ENCODE results near the gene TMEM233. TPM values are rescaled to one million over a fixed set of nuclear protein-coding genes. Genes with fewer than 3 reads are reported as not detected.

Gene TMEM233
- total and polyA plus RNA-seq, 9 of the 15 experiments (the other 6 are each of a cell fraction or from before 2014, with no cell fraction given), result 0.04 to 0.17 (median 0.07) TPM; not detected in 2

- TF ChIP-seq TFE3 (CRISPR knock-in tag; IDR thresholded peaks at IDR 0.05) (no peak), PML (IDR thresholded peaks at IDR 0.05; ENCODE audit: low read length) (peak; percentile 11; the same call in 1 of the 2 replicates), FOXM1 (IDR thresholded peaks at IDR 0.05; ENCODE audit: low read depth) (no peak), FOXM1 (CRISPR knock-in tag; IDR thresholded peaks at IDR 0.05; ENCODE audit: low read depth) (no peak), TAF1 (IDR thresholded peaks at IDR 0.05; ENCODE audit: control insufficient read depth, extremely low read depth, insufficient read depth, low read length, severe bottlenecking) (peak; percentile 6), JUND (IDR thresholded peaks at IDR 0.05; ENCODE audit: borderline replicate concordance, low read depth, low read length) (no peak), JUND (tag; IDR thresholded peaks at IDR 0.05; ENCODE audit: borderline replicate concordance, low read depth, low read length) (0 out of 3 replicates have a peak, but pooled peaks have one; percentile 13), SETDB1 (IDR thresholded peaks at IDR 0.05; ENCODE audit: low read length) (no peak)
Measured at GRCh38 chr12:119669744-119670472, 76.3 kb downstream of the TMEM233 start (continued).

- H4K20me1 ChIP-seq (replicated peaks; ENCODE audit: control insufficient read depth, insufficient read depth, low read length), result no peaks in the 10 kb centered on the region
- H2AFZ ChIP-seq (ENCODE audit: low read depth, low read length), result no peak overlapping the region
- WGBS (ENCODE audit: insufficient coverage, low coverage, missing lambda C conversion rate), result 16% methylated on average over 3 of the region's 3 CpGs
- peak overlapping the region in 1 of 2 experiments; percentile 100; a peak in 2 of 4 replicates for H3K9ac ChIP-seq (ENCODE audit: insufficient read depth in 1 of 2, low read depth in 2 of 2, low read length in 2 of 2)
- DNase-seq (ENCODE audit: extremely low read depth in 1 of 4, low spot score in 3 of 4) (no peak), FAIRE-seq (no peak), ATAC-seq (no peak)
- intact Hi-C loops (cut with micrococcal nuclease) (no loop called here), in situ Hi-C loops (cut with MboI) (no loop called here)
- H3K27ac ChIP-seq (ENCODE audit: extremely low read depth, low read depth, low read length), result peak overlapping the region; percentile 86
- H3K27me3 ChIP-seq (ENCODE audit: control insufficient read depth in 2 of 2, insufficient read depth in 2 of 2, low read length in 2 of 2), result no peaks in the 10 kb centered on the region
- H3K36me3 ChIP-seq (ENCODE audit: control insufficient read depth, insufficient read depth, low read length), result peaks cover 66% of the 10 kb centered on the region
- POLR2A ChIA-PET, result interaction anchor here (1.3 to 4.1 kb wide), 2 partner anchors 10 to 475 kb away, joined by 4 to 44 read pairs; no protein-coding TSS in a partner anchor
- CTCF ChIA-PET (ENCODE audit: low intra/inter-chr PET ratio), result no interaction called here
- peak overlapping the region; percentile 98 for H3K4me2 ChIP-seq (ENCODE audit: insufficient read depth, low read length)
- no peaks in the 10 kb centered on the region for H3K9me1 ChIP-seq (ENCODE audit: control insufficient read depth, insufficient read depth, low read length)
- no TSS peak for BruUV-seq (replicated peaks)
- peaks cover 77% of the 10 kb centered on the region for H3K79me2 ChIP-seq (ENCODE audit: control insufficient read depth, insufficient read depth, low read length)
- H3K4me1 ChIP-seq (replicated peaks in 1 of 2; ENCODE audit: control insufficient read depth in 2 of 2, insufficient read depth in 2 of 2, low read length in 2 of 2), result peaks cover 20 to 46% of the 10 kb centered on the region in 2 experiments
- no peaks in the 10 kb centered on the region for H3K9me3 ChIP-seq (replicated peaks; ENCODE audit: control insufficient read depth, insufficient read depth, low read depth, low read length)
- peak overlapping the region; percentile 81 for H3K4me3 ChIP-seq
- TF ChIP-seq ZNF696 (CRISPR knock-in tag; conservative IDR thresholded peaks at IDR 0.05) (no peak), ZNF507 (tag; conservative IDR thresholded peaks at IDR 0.05) (no peak), ATF7 (IDR thresholded peaks at IDR 0.05) (0 out of 2 replicates have a peak, but pooled peaks have one; percentile 10), KDM5B (IDR thresholded peaks at IDR 0.05; ENCODE audit: insufficient replicate concordance, low read depth, low read length) (no peak), MEIS2 (IDR thresholded peaks at IDR 0.05; ENCODE audit: partially characterized antibody) (peak; percentile 92)
- TF ChIP-seq, protein P1, sequence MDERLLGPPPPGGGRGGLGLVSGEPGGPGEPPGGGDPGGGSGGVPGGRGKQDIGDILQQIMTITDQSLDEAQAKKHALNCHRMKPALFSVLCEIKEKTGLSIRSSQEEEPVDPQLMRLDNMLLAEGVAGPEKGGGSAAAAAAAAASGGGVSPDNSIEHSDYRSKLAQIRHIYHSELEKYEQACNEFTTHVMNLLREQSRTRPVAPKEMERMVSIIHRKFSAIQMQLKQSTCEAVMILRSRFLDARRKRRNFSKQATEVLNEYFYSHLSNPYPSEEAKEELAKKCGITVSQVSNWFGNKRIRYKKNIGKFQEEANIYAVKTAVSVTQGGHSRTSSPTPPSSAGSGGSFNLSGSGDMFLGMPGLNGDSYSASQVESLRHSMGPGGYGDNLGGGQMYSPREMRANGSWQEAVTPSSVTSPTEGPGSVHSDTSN (CRISPR knock-in tag; IDR thresholded peaks at IDR 0.05; ENCODE audit: low read depth), result no peak
- TF ChIP-seq, protein P1 (tag; conservative IDR thresholded peaks at IDR 0.05; ENCODE audit: low read depth), result peak; percentile 75
- TF ChIP-seq, protein P2, sequence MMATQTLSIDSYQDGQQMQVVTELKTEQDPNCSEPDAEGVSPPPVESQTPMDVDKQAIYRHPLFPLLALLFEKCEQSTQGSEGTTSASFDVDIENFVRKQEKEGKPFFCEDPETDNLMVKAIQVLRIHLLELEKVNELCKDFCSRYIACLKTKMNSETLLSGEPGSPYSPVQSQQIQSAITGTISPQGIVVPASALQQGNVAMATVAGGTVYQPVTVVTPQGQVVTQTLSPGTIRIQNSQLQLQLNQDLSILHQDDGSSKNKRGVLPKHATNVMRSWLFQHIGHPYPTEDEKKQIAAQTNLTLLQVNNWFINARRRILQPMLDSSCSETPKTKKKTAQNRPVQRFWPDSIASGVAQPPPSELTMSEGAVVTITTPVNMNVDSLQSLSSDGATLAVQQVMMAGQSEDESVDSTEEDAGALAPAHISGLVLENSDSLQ (IDR thresholded peaks at IDR 0.05), result peak; percentile 76
Measured at GRCh38 chr12:119671070-119671469, 77.5 kb downstream of the TMEM233 start.

Data from K562 (cell line).